HepG2 (cell line): ENCODE data around the gene FAM167B. TPM values are rescaled to one million over a fixed set of nuclear protein-coding genes. Genes with fewer than 3 reads are reported as not detected.
A peak's percentile ranks its signal among the peaks of the same experiment; 100 is the strongest.

Experiments used
- BCL3 ChIP-seq: sonication (generic); formaldehyde crosslinking; IDR thresholded peaks from 2 replicates; pipeline ENCODE4 v1.5.1; 2020; ENCODE audit warnings: mild to moderate bottlenecking, missing genetic modification reagents, moderate library complexity
- CCDC6 ChIP-seq: sonication (generic); formaldehyde crosslinking; IDR thresholded peaks from 2 replicates; pipeline ENCODE4 v1.8.1; 2022; ENCODE audit warnings: mild to moderate bottlenecking, missing genetic modification reagents, moderate library complexity
- ETV5 ChIP-seq: IDR thresholded peaks from 2 replicates; pipeline ENCODE4 v1.6.1; 2018; ENCODE audit warnings: missing biosample characterization, missing genetic modification reagents, inconsistent platforms, borderline replicate concordance
- FOXA3 ChIP-seq: IDR thresholded peaks from 2 replicates; pipeline ENCODE4 v1.6.1; 2016; ENCODE audit warnings: missing genetic modification reagents, missing compliant biosample characterization
- HNF1B ChIP-seq: sonication (generic); formaldehyde crosslinking; IDR thresholded peaks from 2 replicates; pipeline ENCODE4 v1.5.1; 2020; ENCODE audit warnings: mild to moderate bottlenecking, moderate library complexity, missing genetic modification reagents
- IRF2 ChIP-seq: IDR thresholded peaks from 2 replicates; pipeline ENCODE4 v1.6.1; 2018; ENCODE audit warnings: missing genetic modification reagents, missing compliant biosample characterization
- MXD4 ChIP-seq: IDR thresholded peaks from 2 replicates; pipeline ENCODE4 v1.6.1; 2016; ENCODE audit warnings: mild to moderate bottlenecking, missing biosample characterization, missing genetic modification reagents
- PTBP1 ChIP-seq: fragments of 200-400 bp; formaldehyde crosslinking; IDR thresholded peaks from 2 replicates; pipeline ENCODE4 v1.6.1; 2018; ENCODE audit warnings: low read length, low read depth; ENCODE audit not compliant: poor library complexity, severe bottlenecking
- TEAD3 ChIP-seq: optimal IDR thresholded peaks from 2 replicates; pipeline ENCODE3; 2016; ENCODE audit warnings: borderline replicate concordance
- USF2 ChIP-seq, 2 experiments: sonication (generic) in 1 of 2; formaldehyde crosslinking in 1 of 2; IDR thresholded peaks; 2 replicates each; pipeline versions ENCODE4 v1.5.1 to v1.6.1; 2011 to 2020; ENCODE audit warnings: borderline replicate concordance in 1 of 2, low read depth in 1 of 2, low read length in 1 of 2, mild to moderate bottlenecking in 1 of 2, missing genetic modification reagents in 1 of 2, moderate library complexity in 1 of 2
- ZFP91 ChIP-seq: sonication (generic); formaldehyde crosslinking; IDR thresholded peaks from 2 replicates; pipeline ENCODE4 v1.9.0; 2022; ENCODE audit warnings: missing genetic modification reagents, mild to moderate bottlenecking, borderline replicate concordance
- ZNF282 ChIP-seq: fragments of 450-650 bp; IDR thresholded peaks from 2 replicates; pipeline ENCODE4 v1.6.1; 2018; ENCODE audit not compliant: partially characterized antibody
- ZNF512B ChIP-seq: sonication (generic); formaldehyde crosslinking; IDR thresholded peaks from 2 replicates; pipeline ENCODE4 v1.5.1; 2020; ENCODE audit warnings: missing genetic modification reagents, mild to moderate bottlenecking, borderline replicate concordance
- ZNF772 ChIP-seq: sonication (generic); formaldehyde crosslinking; IDR thresholded peaks from 2 replicates; pipeline ENCODE4 v1.5.0; 2020; ENCODE audit warnings: mild to moderate bottlenecking, missing genetic modification reagents
- ZNF784 ChIP-seq: sonication (generic); formaldehyde crosslinking; IDR thresholded peaks from 2 replicates; pipeline ENCODE4 v1.5.1; 2020; ENCODE audit warnings: missing genetic modification reagents, mild to moderate bottlenecking, borderline replicate concordance
- polyA plus RNA-seq, 8 experiments: library from polyadenylated mRNA; depleted of rRNA in 3 of 8; stranded (reverse) in 7 of 8; unstranded in 1 of 8; fragments of >200 nt; fragmentation: Illumina TruSeq in 4 of 8; extraction: Trizol in 4 of 8; gene quantifications; 2 replicates each; pipeline versions ENCODE4 v1.2.1 to v1.2.3, GENCODE V29; 2011 to 2016; ENCODE audit warnings: low read depth in 4 of 8, missing spikeins in 1 of 8, mixed read lengths in 1 of 8; ENCODE audit not compliant: insufficient read depth in 1 of 8
- total RNA-seq, 5 experiments: library from RNA; depleted of rRNA; stranded (reverse); fragments of >200 nt; fragmentation: Illumina TruSeq; extraction: Trizol; gene quantifications; 2 replicates each; pipeline ENCODE4 v1.2.3, GENCODE V29; 2016; ENCODE audit warnings: low read depth in 1 of 5

Gene FAM167B
- total and polyA plus RNA-seq, 2 of the 13 experiments (the other 11 are each of a cell fraction or from before 2014, with no cell fraction given), result 0.15 to 0.70 TPM

GRCh38 chr1:32205401-32206370, 41.3 kb upstream of the FAM167B start, which contains the start of gene IQCC (continued):
- TF ChIP-seq ZNF512B (CRISPR knock-in tag) (no peak), USF2 (IDR thresholded peaks at IDR 0.05; ENCODE audit: low read depth, low read length) (no peak), USF2 (CRISPR knock-in tag; IDR thresholded peaks at IDR 0.05; ENCODE audit: borderline replicate concordance) (no peak), ZNF784 (peak; percentile 40; the same call in 1 of the 2 replicates), ZNF772 (no peak), IRF2 (CRISPR knock-in tag) (no peak), MXD4 (no peak), FOXA3 (CRISPR knock-in tag) (0 out of 2 replicates have a peak, but pooled peaks have one; percentile 16), HNF1B (CRISPR knock-in tag) (peak; percentile 41), TEAD3 (peak; percentile 53), BCL3 (CRISPR knock-in tag) (peak; percentile 40; the same call in 1 of the 2 replicates), ZNF282 (no peak), ETV5 (CRISPR knock-in tag) (no peak), ZFP91 (peak; percentile 74; the same call in 1 of the 2 replicates), PTBP1 (no peak), CCDC6 (CRISPR knock-in tag) (no peak)
